Measurements from ENCODE around the gene OXCT2.

The OXCT2 gene

DNA sequence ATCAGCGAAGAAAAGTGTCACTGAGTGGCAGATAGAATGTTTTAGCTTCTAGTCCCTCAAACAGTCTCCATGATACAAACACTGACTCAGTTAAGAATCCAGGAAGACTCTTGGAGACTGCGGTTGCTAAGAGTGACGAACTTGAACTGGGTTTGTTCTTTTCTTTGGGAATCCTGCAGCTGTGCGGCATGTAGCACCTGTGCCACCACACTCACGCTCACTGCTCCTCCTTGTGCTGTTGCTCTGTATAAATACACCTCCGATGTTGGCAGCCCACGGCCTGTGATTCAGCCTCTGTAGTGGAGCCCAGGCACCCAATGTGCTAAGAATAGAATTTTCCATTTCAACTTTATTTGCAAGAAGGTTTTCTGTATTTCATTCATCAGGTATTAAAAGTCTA, 38.0 kb downstream of the OXCT2 start:
- no peak for DNase-seq (ENCODE audit: low spot score)

DNA sequence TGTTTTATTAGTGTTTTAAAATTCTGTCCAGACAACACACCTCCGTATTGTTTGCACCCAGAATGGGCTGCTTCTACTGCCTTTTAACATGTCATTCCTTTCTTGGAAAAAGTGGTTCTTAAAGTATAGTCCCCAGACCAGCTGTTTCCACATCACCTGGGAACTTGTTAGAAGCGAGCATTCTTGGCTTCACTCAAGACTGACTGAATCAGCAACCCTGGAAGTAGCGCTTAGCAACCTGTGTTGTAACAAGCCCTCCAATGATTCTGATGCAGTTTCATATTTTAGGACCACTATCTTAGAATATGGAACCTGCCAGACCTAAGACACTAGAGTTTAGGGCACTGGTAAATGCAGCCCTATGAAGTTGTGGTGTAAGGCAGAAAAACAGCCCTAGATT, 38.4 kb downstream of the OXCT2 start:
- DNase-seq (ENCODE audit: low spot score) = no peak

DNA sequence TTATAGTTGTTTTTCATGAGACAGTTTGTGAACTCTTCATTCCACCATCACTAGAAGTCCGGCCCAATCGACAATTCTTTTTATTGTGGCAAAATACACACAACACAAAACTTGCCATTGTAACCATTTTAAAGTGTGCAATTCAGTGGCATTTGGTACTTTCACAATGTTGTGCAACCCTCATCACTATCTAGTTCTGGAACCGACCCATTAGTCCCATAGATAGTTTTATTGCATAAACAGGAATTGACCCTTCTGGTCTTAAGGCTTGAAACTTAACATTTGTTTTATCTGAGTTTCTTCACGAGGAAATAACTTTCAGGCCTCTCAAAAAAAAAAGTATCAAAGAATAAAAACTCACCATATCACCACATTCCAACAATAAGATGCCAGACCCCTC, 41.3 kb downstream of the OXCT2 start:
- DNase-seq (ENCODE audit: low spot score) = no peak

DNA sequence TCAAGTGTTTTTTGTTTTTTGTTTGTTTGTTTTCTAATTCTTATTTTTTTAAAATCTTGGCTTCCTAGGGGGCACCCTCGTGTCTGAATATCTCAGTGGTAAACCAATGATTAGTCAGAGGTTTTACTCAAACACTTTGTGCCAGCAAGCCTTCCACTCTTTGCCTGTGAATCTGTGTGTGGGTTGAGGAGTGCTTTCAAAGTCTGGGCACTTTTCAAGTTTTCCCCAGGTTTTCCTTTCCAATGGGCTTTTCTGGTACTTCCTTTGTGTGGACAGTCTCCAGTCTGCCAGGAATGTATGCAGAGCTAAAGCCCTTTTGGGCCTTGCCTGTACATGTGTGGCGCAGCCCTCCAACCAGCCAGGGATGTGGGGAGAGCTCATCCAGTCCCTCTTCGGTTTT, 42.1 kb downstream of the OXCT2 start:
- peak; percentile 21 for DNase-seq (ENCODE audit: low spot score)

GRCh38 chr1:39727932-39728317, 43.2 kb downstream of the OXCT2 start:
- DNase-seq (ENCODE audit: low spot score) = no peak

DNA sequence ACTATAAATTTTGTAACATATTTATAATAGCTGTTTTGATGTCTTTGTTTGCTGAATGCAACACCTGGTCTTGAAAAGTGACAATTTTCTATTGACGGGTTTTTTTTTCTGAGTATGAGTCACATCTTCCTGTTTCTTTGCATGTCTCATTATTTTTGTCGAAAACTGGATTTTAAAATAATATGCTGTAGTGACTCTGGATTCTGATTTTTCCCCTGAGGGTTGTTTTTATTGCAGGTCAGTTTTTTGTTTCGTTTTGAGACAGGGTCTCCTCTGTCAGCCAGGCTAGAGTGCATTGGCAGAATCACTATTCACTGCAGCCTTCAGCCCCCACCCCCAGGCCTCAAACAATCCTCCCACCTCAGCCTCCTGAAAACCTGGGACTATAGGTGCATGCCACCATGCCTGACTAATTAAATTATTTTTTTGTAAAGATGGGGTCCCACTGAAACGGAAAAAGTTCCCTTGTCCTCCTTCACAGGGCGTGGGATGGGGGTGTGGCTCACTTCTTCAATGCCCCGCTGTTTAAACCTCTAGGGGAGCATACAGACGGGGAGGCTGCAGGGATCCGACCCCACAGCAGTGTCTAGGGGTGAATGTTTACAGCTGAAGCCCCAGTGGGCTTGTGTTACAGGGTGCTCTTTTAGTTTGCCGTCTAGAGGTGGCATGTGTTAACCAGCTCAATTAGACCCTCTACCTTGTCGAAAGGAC, 43.8 kb downstream of the OXCT2 start:
- DNase-seq (ENCODE audit: low spot score) = no peak

DNA sequence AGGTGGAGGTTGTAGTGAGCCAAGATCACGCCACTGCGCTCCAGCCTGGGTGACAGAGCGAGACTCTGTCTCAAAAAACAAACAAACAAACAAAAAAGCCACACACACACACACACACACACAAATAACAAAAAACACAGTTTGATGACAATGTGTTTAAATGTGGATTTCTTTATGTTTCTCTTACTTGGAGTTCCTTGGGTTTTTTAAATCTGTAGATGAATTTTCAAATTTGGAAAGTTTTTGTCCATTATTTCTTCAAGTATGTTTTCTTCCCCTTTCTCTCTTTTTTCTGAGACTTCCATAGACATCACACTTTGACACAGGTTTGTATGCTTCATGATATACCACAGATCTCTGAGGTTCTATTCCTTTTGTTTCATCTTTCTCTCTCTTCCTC, 44.5 kb downstream of the OXCT2 start:
- DNase-seq (ENCODE audit: low spot score) = no peak

DNA sequence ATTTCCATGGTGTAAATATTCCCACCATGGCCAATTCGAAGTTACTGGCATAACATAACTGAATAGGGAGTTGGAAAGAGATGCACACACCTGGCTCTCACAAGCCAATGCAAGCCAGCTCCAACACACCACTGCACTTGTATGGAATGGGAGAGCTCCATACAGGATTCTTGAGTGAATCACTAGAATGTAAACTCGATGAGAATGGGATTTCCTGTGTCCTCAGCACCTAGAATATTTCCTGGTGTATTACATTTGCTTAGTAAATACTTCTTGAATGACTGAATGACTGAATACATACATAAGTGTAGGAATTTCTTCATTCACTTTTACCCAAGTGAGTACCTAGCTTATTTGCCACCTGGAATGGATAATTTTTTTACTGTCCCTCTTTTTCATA, 48.7 kb downstream of the OXCT2 start:
- DNase-seq (ENCODE audit: low spot score) = no peak

DNA sequence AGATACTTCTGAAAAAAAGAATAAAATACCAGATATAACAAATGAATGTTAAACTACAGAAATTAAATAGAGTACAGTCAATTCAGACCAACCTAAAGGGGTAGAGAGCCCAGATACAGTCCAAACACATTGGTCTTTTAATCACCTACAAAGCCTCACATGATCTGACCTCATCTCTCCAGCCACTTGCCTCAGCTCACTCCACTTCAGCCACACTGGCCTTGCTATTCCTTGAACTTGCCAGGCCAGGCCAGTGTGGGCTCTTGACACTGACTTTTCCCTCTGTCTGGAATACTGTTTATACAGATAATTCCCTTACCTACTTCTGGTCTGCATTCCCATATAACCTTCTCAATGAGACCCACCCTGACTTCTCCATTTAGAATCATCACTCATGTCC, 49.5 kb downstream of the OXCT2 start:
- DNase-seq (ENCODE audit: low spot score) = no peak

DNA sequence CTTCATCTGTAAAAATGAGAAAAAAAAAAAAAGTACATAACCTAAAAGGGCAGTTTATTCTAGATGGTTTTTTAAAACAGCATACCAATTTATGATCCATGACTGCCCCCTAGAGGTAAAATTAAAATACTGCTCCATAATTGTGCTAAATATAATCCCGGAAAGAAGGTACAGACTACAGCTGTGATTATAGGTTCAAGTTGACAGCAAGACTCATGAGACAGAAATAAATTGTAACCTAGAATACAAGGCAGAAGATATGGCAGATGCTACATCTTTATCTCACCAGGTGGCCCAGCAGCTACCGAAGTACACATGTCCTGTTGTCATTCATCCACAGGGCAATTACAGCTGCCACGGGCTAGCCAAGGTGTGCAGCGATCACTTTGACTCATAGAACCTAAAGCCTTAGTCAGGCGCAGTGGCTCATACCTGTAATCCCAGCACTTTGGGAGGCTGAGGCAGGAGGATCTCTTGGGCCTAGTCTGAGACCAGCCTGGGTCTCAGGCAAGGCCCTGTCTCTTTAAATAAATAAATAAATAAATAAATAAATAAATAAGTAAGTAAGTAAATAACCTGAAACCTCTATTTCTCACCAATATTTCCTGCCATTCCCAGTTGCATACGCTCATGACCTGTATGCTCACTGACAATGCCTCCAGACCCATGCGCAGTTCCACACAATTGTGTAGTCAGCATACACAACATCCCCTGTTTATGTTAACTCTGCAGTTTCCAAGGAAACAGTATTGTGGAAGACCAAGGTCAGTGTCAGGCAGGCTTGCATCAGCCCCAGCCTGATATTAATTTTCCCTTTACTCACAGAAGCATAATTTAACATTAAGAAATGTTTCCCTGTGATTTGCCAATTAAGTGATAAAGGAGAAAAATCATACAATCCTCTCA, 50.8 kb downstream of the OXCT2 start:
- peak; percentile 66 for DNase-seq (ENCODE audit: low spot score)

Data from GM03348 (cell line).